Activated T-cell treated with anti-CD3 and anti-CD28 coated beads for 24 hours (primary cell): ENCODE measurements around the gene RAB39B.

Source experiments
- DNase-seq: peaks from one replicate; pipeline ENCODE4 v3.0.0-alpha.2; 2020; ENCODE audit warnings: low read depth

RAB39B gene

DNA sequence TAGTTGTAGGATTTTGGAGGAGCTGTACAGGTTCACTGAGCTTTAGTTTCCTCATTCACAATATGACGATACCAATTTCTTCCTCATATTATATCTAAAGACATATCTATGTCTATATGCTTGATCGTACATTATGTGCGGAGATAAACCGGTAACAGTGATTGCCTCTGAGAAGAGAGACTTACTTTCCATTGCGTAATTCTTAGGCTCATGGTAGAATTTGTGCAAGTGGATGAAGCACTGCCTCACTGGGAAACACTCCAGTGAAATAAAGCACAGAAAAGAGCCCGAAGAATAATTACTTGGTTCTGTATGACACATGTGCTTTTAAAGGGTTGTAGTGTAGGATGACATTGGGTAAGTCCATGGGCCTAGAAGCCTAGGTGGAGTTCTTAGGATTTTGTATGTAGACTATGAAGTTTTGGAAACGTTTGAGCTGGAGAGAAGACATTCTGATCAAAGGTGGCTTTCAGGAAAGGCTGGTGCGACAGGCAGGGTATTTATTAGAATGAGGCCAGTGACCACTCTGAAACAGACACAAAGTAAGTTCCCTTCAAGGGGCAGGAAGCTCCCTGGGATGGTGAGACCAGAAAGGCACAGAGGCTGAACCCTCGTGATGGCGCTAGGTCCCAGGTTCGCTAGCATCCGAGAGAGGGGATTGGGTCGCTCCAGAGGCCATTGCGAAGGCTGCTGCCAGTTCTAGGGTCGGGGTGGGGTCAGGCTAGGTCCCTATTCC lies 48.7 kb downstream of the RAB39B start:
- DNase-seq, result no peak

DNA sequence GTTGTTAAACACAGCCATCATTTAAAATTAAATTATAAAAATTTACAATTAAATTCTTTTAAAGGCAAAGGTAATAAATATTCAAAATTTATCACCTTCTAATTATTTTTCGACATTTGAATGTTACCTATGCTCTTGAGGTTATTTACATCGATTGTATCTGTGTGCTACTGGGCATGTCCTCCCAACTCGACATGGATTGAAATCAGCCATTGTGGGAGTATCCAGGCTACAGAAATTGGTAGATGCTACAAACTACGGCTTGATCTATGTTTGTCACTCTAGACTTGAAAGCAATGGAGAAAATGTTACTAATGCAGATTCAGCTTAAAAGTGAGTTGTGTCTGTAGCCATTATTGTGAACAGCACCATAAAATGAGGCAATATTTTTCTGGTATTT lies 50.6 kb downstream of the RAB39B start:
- no peak for DNase-seq

DNA sequence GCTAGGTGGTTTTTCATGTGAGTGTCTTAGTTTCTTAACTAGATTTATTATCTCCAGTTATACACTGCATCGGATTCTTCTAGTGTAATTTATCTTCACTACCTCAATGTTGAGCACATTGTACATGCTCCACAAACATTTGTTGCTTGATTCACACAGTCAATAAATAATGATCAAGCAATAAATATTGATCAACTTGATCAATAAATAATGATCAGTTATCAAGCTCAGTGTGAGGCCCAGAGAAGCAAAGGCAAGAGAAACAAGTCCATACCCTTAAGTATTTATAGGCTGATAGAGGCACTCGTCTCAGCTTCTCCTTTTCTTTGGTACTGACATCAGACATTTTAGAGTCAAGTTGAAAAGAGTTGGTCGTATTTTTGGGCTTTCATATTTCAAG lies 53.1 kb downstream of the RAB39B start:
- no peak for DNase-seq
